DND-41 (cell line): ENCODE data around the gene PC.
A peak's percentile ranks its signal among the peaks of the same experiment; 100 is the strongest.

Experiments
- CTCF ChIP-seq: IDR thresholded peaks from 2 replicates; pipeline ENCODE4 v1.5.1; 2012; ENCODE audit warnings: borderline replicate concordance, low read length, moderate library complexity, mild to moderate bottlenecking; ENCODE audit not compliant: poor library complexity, severe bottlenecking; ENCODE audit errors: extremely low read depth
- EZH2 ChIP-seq: IDR thresholded peaks from 3 replicates; pipeline ENCODE4 v1.6.1; 2012; ENCODE audit warnings: borderline replicate concordance, low read depth, mild to moderate bottlenecking, moderate library complexity, low read length, inconsistent platforms; ENCODE audit not compliant: severe bottlenecking

- TF ChIP-seq EZH2 = no peak
- peak; percentile 43 for TF ChIP-seq CTCF
Measured at GRCh38 chr11:66880496-66881450, 77.4 kb downstream of the PC start.
